GM19372 (cell line): ENCODE data around the gene SYTL3.
"Not testable (repeated sequence)": the region's sequence is repeated elsewhere in the genome, so short reads cannot be mapped to it uniquely, and the experiment has no call there.

Experiments used
- ATAC-seq: cut with Tn5 transposase; IDR thresholded peaks from one replicate; pipeline ENCODE4 v1.9.1; 2021; ENCODE audit warnings: mild to moderate bottlenecking, low read depth, moderate library complexity; ENCODE audit not compliant: unreplicated experiment

The SYTL3 gene

DNA sequence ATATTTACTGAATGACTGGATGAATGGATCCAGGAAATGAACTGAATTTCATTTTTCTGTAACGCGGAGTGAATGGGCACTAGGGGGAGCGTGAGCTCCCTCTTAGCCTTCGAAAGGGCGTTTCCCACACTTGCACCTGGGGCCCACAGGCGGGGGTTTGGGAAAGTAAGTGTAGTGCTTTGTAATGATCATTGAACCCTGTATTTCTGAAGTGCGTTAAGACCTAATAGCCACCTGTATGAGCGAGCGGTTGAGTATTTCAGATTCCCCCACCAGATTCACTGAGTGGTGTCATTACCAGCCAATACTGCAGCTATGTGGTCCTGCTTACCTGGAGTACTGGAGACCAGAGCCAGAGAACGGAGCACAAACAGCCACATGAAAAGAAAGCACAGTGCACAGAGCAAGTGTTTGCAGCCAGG lies 10.5 kb downstream of the SYTL3 start:
- ATAC-seq = no peak

GRCh38 chr6:158661156-158661685 lies 11.4 kb downstream of the SYTL3 start:
- no peak for ATAC-seq

DNA sequence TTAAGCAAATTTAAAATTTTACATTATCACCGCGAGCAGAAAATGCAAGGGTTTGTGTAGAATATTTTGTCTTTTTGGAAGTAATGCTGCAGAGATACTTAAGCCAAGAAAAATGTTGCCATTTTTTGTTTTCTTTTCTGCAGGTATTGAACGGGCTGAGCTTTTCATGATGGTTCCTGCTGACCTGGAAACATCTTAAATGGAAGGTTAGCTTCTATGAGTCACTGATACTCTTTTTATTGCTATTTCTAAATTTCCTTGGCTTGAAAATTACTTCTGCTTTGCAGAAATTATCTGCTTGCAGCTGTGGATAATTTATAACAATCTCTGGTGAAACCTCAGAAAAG lies 12.7 kb downstream of the SYTL3 start:
- ATAC-seq = no peak

DNA sequence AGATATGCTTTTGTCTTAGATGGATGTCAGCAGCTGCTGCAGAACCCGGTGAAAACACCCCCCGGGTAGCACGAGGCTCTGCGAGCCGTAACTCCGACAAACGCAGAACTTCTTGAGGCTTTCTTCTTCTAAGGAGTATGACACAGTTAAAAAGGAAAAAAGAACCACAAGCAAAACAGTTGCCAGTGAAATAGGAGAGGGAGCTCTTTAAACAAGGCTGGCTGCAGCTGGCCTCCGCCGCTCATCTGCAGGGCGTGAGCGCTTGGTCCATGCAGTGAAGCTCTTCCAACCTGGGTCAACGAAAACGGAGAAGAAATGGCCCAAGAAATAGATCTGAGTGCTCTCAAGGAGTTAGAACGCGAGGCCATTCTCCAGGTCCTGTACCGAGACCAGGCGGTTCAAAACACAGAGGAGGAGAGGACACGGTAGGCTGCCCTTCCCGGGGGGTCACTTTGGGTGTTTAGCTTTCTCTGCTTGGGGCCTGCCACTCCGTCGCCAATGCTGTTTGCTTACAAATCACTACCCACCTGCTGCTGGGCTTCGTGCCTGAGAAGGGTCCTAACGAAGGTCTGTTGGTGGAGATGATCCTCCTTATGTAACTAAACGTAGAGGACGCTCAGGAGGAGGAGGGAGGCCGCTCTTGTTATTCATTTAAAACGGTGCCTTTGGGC lies 13.2 kb downstream of the SYTL3 start:
- no peak for ATAC-seq

DNA sequence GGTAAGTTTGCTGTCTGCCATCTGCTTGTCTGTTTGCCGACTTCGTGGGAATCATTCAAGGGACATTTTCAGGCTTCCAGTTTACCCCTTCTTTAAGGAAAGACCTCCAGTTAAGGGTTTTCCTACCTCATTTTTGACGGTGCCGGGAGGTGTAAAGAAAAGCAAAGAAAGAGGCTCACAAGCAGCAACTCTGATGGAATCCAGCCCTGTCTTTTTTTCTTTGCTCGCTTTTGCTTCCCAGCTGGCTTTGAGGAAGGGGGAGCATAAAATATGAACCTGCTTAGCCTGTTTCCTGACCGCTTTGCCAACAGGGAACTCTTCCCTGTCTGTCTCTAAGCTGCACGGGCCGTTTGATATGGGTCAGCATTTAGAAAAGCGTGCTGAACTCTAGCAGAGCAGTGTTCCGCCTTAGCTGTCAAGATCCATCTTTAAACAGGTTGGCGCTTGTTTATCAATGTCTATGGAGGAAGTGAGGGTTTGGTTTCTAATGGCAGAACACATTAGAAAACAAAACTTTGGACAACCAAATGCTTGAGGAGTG lies 13.8 kb downstream of the SYTL3 start:
- no peak for ATAC-seq

GRCh38 chr6:158665332-158665731 lies 15.5 kb downstream of the SYTL3 start:
- no peak for ATAC-seq

- ATAC-seq = no peak
Observed at GRCh38 chr6:158666628-158667359, 16.9 kb downstream of the SYTL3 start.

- ATAC-seq = no peak
Observed at GRCh38 chr6:158667360-158667981, 17.6 kb downstream of the SYTL3 start.

DNA sequence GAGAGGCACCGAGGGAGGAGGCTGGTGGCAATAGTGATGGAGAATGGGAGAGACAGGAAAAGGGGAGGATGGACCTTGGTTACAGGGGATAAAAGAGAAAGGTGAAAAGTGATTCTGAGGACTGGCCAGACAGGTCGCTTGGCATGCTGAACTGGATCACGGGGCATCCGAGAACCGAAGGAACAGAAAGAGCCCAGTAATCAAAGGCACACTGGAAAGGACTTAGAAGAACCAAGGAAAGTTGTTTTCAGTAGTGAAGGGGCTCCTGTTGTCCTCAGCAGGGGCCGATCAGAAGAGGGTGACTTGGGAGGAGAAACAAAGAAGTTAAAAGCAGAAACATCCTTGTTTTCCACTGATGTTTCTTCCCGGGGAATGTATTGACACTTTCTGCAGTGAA lies 18.9 kb downstream of the SYTL3 start:
- no peak for ATAC-seq

DNA sequence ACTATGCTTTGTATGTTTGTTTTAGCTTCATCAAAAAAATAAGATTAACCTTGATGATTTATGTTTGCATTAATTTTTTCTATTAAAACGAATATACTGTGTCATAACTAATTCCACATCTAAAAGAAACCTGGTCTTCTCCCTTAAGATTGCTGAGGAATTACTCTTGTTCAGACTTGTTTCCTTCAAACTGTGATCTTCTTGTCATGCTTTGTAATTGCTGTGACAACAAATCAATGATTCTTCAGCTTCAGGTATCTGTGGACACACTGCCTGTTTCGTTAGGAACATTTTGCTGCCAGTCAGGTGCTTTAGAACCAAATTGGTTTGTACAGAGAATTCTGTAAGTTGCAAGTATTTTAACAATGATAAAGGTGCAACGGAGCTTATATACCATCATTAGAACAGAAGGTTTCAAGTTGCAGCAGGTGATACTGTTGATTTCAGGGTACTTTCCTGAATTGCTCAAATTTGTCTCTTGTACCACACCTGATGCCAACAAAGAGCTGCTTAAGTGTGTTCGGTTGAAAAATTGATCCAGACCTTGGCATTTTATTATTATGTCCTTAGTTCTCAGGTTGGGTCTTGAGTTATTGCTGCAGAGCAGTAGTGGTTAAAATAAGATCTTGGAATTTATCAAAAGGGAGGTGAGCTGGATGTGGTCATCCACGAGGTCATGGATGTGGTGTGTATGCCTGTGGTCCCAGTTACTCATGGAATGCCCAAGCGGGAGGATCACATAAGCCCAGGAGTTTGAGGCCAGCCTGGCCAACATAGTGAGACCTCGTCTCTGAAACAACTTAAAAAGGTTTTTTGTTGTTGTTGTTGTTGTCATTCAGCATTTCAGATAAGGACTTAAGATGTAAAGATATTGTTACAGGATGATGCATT lies 19.5 kb downstream of the SYTL3 start:
- ATAC-seq = no peak

- not testable (repeated sequence) for ATAC-seq
Observed at GRCh38 chr6:158672119-158672518, 22.3 kb downstream of the SYTL3 start.

- ATAC-seq = no peak
Observed at GRCh38 chr6:158672726-158673125, 22.9 kb downstream of the SYTL3 start.

- no peak for ATAC-seq
Observed at GRCh38 chr6:158674342-158675131, 24.7 kb downstream of the SYTL3 start.

DNA sequence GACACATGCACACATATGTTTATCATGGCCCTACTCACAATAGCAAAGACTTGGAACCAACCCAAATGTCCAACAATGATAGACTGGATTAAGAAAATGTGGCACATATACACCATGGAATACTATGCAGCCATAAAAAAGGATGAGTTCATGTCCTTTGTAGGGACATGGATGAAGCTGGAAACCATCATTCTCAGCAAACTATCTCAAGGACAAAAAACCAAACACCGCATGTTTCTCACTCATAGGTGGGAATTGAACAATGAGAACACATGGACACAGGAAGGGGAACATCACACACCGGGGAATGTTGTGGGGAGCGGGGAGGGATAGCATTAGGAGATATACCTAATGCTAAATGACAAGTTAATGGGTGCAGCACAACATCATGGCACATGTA lies 27.2 kb downstream of the SYTL3 start:
- not testable (repeated sequence) for ATAC-seq

DNA sequence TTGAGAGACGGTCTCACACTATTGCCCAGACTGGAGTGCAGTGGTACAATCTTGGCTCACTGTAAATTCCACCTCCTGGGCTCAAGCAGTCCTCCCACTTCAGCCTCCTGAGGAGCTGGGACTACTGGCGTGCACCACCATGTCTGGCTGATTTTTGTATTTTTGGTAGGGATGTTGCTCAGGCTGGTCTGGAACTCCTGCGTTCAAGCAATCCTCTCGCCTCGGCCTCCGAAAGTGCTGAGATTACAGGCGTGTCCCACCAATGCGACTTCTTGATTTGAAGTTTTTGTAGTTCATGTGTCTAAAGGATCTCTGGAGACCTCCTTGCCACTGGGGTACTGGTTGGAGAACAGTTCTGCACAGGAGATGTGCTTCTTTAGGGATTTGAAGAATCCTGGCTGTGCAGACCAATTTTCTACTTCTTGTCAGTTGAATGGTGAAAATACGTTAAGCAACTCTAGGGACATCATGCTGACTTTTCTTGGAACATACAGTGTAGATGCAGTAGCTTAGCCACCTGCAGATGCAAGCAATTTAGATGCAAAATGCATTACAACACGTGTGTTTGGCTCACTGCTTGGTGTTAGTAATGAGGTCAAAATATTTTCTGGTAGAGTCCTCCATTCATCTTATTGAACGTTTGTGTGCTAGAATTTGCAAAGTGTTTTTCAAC lies 28.2 kb downstream of the SYTL3 start:
- no peak for ATAC-seq

DNA sequence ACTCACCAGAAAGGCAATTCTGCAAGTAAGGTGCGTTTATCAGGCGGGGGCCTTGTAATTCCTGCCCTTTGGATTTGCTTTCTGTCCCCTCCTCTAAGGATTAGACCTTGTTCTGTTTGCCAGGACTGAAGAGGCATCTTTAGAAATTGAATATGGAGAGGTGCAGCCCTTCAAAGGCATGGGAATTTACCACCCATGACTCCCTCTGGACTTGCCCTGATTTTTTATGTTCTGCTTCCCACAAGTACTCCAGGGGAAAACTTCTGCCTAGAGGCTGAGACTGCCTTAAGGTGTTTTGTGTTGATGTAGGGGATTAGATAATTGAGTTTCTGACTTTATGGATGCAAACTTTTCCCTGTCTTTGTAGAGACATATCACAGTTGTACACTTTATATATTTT lies 30.2 kb downstream of the SYTL3 start:
- ATAC-seq = no peak

DNA sequence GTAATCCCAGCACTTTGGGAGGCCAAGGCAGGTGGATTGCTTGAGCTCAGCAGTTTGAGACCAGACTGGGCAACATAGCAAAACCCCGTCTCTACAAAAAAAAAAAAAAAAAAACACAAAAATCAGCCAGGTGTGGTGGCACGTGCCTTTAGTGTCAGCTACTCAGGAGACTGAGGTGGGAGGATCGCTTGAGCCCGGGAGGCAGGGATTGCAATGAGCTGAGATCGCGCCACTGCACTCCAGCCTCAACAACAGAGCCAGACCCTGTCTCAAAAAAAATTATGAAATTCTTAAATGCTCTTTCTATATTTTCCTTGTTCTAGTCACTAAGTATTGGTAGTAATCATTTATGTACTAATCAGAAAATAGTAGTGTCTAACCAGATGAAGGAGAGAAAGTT lies 30.6 kb downstream of the SYTL3 start:
- ATAC-seq = no peak

DNA sequence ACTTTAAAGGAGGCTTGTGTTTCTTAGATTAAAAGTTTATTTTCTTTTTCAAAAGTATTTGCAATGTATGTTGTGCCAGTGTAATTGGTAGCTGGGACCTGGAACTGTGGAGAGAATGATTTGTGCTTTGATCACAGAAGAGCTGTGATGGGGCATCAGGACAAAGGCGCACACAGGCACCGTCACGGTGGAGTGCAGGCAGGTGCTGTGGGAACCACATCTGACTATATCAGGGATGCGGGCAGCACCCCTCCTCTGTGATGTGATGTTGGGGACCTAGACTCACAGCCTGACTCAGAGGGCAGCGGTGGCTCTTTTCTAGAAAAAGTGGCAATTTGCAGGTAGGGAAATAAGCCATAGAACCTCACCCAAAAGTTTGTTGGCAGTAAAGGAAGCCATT lies 34.5 kb downstream of the SYTL3 start:
- ATAC-seq = no peak

DNA sequence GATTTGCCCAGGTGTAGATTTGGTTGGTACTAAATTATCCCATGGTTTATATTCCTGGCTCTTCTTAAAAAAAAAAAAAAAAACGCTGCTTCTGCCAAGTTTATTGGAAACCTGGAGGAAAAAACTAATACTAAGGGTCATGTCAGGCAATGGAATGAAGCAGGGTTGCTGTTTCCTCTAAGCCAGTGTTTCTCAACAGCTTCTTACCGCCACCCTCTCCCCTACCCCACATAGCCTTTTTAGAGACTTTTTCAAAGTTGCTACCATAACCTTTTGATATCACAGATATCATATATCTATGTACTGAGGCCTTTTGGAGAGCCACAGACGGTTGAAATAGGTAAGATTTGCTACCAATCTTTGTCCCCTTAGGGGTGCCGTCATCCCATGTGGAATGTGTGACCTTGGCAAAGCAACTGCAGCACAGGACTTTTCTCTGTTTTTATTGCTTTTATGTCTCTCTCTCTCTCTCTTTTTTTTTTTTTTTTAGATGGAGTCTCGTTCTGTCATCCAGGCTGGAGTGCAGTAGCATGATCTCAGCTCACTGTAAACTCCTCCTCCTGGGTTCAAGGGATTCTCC lies 35.0 kb downstream of the SYTL3 start:
- no peak for ATAC-seq
